ENCODE results near the gene SMIM36.
"Not testable (repeated sequence)": the region's sequence is repeated elsewhere in the genome, so short reads cannot be mapped to it uniquely, and the experiment has no call there.

Gene SMIM36

GRCh38 chr17:55448681-55449080 is 62.6 kb downstream of the SMIM36 start:
- peak; percentile 88 for DNase-seq (ENCODE audit: low read depth)
- H3K4me3 ChIP-seq (ENCODE audit: low read depth, low read length) = no peak overlapping the region
- no peak for TF ChIP-seq CTCF (conservative IDR thresholded peaks at IDR 0.05; ENCODE audit: low read depth, low read length)

- TF ChIP-seq CTCF (conservative IDR thresholded peaks at IDR 0.05; ENCODE audit: low read depth, low read length) = no peak
- DNase-seq (ENCODE audit: low read depth) = peak; percentile 46
- no peak overlapping the region for H3K4me3 ChIP-seq (ENCODE audit: low read depth, low read length)
These were observed 64.6 kb downstream of the SMIM36 start for GRCh38 chr17:55446581-55447205.

- DNase-seq (ENCODE audit: low read depth); H3K4me3 ChIP-seq (ENCODE audit: low read depth, low read length): not testable (repeated sequence)
These were observed 65.2 kb downstream of the SMIM36 start for GRCh38 chr17:55446004-55446403.

GRCh38 chr17:55444471-55445441 is 66.5 kb downstream of the SMIM36 start:
- no peak for TF ChIP-seq CTCF (conservative IDR thresholded peaks at IDR 0.05; ENCODE audit: low read depth, low read length)
- DNase-seq (ENCODE audit: low read depth) = peak; percentile 85
- no peak overlapping the region for H3K4me3 ChIP-seq (ENCODE audit: low read depth, low read length)

- H3K4me3 ChIP-seq (ENCODE audit: low read depth, low read length) = no peak overlapping the region
- DNase-seq (ENCODE audit: low read depth) = no peak
- no peak for TF ChIP-seq CTCF (conservative IDR thresholded peaks at IDR 0.05; ENCODE audit: low read depth, low read length)
These were observed 67.3 kb downstream of the SMIM36 start for GRCh38 chr17:55443904-55444303.

GRCh38 chr17:55442953-55443683 is 68.1 kb downstream of the SMIM36 start:
- no peak for TF ChIP-seq CTCF (conservative IDR thresholded peaks at IDR 0.05; ENCODE audit: low read depth, low read length)
- H3K4me3 ChIP-seq (ENCODE audit: low read depth, low read length) = no peak overlapping the region
- peak; percentile 73 for DNase-seq (ENCODE audit: low read depth)

GRCh38 chr17:55442462-55442861 is 68.8 kb downstream of the SMIM36 start:
- DNase-seq (ENCODE audit: low read depth) = no peak
- no peak for TF ChIP-seq CTCF (conservative IDR thresholded peaks at IDR 0.05; ENCODE audit: low read depth, low read length)
- H3K4me3 ChIP-seq (ENCODE audit: low read depth, low read length) = no peak overlapping the region

Data from choroid plexus epithelial cell (primary cell).